ENCODE measurements around the gene PTX4.
"Not testable (repeated sequence)": the region's sequence is repeated elsewhere in the genome, so short reads cannot be mapped to it uniquely, and the experiment has no call there.

PTX4 gene

GRCh38 chr16:1439699-1440074 is 49.1 kb downstream of the PTX4 start:
- not testable (repeated sequence) for DNase-seq

GRCh38 chr16:1439058-1439698 is 49.6 kb downstream of the PTX4 start:
- no peak for DNase-seq

- DNase-seq, result no peak
Observed at GRCh38 chr16:1438229-1439057, 50.3 kb downstream of the PTX4 start.

- no peak for DNase-seq
Observed at GRCh38 chr16:1437606-1438005, 51.1 kb downstream of the PTX4 start.

- no peak for DNase-seq
Observed at GRCh38 chr16:1436731-1437355, 51.9 kb downstream of the PTX4 start.

GRCh38 chr16:1435921-1436697 is 52.6 kb downstream of the PTX4 start:
- no peak for DNase-seq
